Subcutaneous adipose tissue (tissue), 4 donors: ENCODE results near the gene LIAS. TPM values are rescaled to one million over a fixed set of nuclear protein-coding genes. Genes with fewer than 3 reads are reported as not detected.

Source experiments
- total RNA-seq, 4 donors: library from RNA; depleted of rRNA; stranded (reverse); fragments of >200 nt; gene quantifications; one replicate each; pipeline ENCODE4 v1.1.0, GENCODE V29; 2016
- TF ChIP-seq, protein P1 (sequence below): fragments of 450-650 bp; IDR thresholded peaks from one replicate; pipeline ENCODE4 v1.5.1; 2016; ENCODE audit warnings: low read depth, mild to moderate bottlenecking, control low read depth, antibody characterized with exemption, moderate library complexity

The LIAS gene
- 10 to 100 TPM; 11.9 to 16.8 (median 14.8) TPM for total RNA-seq

DNA sequence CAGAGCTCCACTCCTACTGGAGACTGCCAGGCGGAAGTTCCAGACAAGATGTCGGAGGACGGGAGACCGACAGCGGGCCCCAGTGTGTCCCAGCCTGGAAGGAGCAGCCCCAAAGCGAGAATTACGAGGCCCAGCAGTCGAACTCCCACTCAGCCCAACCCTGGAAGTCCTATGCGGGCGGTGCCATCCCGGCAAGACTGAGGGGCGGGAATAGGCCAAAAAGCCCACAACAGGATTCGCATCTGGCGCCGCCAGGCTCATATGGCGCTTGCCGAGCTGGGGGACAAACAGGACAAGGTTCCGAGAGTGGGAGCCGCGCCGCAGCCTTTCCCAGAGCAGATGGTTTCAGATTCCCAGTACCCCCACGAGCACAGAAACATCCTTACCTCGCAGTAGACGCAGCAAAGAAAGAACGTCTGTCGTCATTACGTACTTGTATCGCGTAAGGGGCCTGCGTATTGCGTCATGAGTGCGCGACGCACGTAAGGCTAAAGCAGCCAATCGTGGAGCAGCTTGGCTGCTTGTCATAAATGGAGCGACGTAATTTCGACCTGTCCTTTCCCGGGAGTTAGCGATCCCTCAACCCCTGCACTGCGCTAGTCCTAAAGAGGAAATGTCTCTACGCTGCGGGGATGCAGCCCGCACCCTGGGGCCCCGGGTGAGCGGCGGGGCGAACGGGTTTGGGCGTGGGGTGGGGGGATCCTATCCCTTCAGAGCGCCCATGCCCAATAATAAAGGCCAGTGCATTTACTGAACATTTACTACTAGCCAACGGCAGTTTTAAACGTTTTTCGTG, at the start of gene LIAS, which contains the start of gene RPL9:
LIAS (plus strand) TSS at position 552 of the 796 bp plus-strand sequence; CDS start at position 614, 62 bp downstream.
RPL9 (minus strand) TSS at position 418 of the 796 bp plus-strand sequence. CDS start 483 bp downstream, outside the sequence.
- TF ChIP-seq, protein P1, sequence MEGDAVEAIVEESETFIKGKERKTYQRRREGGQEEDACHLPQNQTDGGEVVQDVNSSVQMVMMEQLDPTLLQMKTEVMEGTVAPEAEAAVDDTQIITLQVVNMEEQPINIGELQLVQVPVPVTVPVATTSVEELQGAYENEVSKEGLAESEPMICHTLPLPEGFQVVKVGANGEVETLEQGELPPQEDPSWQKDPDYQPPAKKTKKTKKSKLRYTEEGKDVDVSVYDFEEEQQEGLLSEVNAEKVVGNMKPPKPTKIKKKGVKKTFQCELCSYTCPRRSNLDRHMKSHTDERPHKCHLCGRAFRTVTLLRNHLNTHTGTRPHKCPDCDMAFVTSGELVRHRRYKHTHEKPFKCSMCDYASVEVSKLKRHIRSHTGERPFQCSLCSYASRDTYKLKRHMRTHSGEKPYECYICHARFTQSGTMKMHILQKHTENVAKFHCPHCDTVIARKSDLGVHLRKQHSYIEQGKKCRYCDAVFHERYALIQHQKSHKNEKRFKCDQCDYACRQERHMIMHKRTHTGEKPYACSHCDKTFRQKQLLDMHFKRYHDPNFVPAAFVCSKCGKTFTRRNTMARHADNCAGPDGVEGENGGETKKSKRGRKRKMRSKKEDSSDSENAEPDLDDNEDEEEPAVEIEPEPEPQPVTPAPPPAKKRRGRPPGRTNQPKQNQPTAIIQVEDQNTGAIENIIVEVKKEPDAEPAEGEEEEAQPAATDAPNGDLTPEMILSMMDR = no peak

DNA sequence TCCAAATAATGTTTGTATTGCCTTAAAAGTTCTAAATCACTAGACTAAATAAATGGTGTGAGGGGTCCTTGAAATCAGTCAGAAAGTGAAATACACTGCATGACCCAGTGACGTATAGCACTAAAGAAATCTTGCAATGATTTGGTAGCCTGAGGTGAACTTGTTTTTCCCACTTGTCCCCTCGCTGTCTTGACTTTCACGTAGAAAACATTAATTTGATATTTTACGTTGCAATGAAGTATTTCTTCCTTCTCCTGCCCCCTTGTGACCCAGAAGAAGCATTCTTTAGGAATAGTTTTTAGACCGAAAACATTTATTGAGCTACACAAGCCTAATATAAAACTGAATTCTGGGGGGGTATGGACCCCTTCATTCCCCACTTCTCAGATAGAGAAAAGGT, 48.4 kb upstream of the LIAS start:
- TF ChIP-seq, protein P1 = no peak

DNA sequence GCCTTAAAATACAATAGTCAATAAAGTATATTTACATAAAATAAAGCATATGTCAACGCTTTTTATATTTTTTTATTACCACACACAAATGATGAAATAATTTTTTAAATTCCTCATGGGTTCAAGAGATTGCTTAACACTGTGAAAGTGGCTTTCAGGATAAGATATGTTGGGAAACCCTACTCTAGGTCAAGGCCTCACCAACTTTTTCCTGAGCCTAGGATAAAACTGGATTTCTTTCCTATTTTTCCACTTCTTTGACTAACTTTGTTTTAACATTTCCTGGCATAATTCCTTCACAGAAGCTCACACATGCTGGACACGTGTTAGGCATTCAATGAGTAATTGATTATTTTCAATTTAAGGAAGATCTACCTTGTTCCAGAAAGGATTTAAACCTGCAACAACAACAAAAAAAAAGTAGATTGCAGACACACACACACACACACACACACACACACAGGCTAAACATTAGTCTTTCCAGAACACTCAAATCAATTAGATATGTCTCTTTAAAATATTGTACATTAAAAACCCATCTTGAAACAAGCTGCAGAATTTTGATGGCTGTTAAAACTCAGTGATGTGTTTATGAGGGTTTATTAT, 43.1 kb upstream of the LIAS start:
- TF ChIP-seq, protein P1 = no peak

DNA sequence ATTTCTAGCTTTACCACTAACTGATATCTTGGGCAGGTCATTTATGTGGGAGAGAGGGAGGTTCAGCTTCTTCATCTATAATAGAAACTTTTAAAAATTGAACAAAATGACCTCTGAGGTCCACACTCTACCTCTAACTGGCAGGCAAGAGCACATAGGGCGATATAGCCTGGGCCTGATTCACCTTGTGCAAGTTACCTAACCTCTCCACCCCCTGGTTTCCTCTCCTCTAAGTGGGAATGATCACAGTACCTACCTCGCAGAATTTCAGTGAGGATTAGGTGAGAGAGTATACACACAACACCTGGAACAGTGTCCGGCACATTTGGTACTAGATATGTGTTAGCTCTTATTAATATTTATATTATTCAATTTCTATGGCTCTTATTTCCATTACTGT, 36.6 kb upstream of the LIAS start:
- TF ChIP-seq, protein P1 = no peak

DNA sequence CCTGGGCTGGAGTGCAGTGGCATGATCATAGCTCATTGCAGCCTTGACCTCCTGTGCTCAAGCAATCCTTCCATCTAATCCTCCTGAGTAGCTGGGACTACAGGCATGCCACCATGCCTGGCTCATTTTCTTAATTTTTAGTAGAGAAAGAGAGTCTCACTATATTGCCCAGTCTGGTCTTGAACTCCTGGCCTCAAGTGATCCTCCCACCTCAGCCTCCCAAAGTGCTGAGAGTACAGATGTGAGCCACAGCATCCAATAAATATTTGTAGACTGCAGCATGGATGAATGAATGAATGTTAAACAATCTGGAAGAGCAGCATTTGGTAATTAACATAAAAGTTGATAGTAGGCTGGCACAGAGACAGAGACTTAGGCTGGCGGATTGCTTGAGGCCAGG, 32.1 kb upstream of the LIAS start:
- TF ChIP-seq, protein P1 = no peak

DNA sequence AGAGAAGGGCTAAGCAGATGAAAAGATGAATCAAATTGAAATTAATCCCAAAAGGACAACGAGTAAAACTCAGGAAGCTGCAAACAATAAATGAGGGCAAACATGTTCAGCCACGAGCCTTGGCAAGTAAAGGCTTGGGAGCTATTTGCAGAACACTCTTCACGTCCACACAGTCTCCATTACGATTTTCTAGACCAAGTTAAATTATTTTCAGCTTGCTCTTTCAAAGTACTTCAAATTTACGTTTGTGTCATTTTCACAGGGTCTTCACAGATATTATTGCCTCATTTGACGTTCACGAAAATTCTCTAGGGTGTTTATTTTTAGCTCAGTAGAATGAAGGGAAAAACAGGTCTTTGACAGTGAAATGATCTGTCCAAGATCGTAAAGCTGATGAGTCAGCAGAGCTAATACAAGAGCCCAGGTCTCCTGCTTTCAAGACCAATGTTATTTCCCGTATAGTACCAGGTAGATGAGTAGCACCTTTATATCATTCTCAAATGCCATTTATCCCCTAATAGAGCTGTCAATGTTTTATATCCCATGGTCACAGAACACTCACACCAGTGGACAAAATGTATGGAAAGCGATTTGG, 31.2 kb upstream of the LIAS start:
- TF ChIP-seq, protein P1 = no peak
